IPS-18c (cell line): ENCODE results near the gene PDZD2.

Experiments used
- H3K4me3 ChIP-seq: 2 replicates; pipeline ENCODE4 v1.7.0; 2013; ENCODE audit warnings: low read depth, mild to moderate bottlenecking, low read length, moderate library complexity; ENCODE audit not compliant: insufficient read depth
- H3K9me3 ChIP-seq: one replicate; pipeline ENCODE4 v1.6.1; 2013; ENCODE audit warnings: mild to moderate bottlenecking, low read length, moderate library complexity; ENCODE audit not compliant: control insufficient read depth, insufficient read depth

The PDZD2 gene

GRCh38 chr5:31854181-31855133 lies 215.5 kb downstream of the PDZD2 start:
- H3K9me3 ChIP-seq: peaks cover 3% of the 10 kb centered on the region
- H3K4me3 ChIP-seq: peak overlapping the region; percentile 79

- H3K4me3 ChIP-seq: peak overlapping the region; percentile 79
- H3K9me3 ChIP-seq: peaks cover 3% of the 10 kb centered on the region
Measured at GRCh38 chr5:31855134-31856040, 216.5 kb downstream of the PDZD2 start.

GRCh38 chr5:31859096-31859495 lies 220.2 kb downstream of the PDZD2 start:
- no peak overlapping the region; the same call in 1 of the 2 replicates for H3K4me3 ChIP-seq
- H3K9me3 ChIP-seq: peaks cover 3% of the 10 kb centered on the region

GRCh38 chr5:31860278-31860677 lies 221.3 kb downstream of the PDZD2 start:
- H3K9me3 ChIP-seq: peaks cover 3% of the 10 kb centered on the region
- no peak overlapping the region for H3K4me3 ChIP-seq

- peaks cover 3% of the 10 kb centered on the region for H3K9me3 ChIP-seq
Measured at GRCh38 chr5:31860726-31861433, 221.9 kb downstream of the PDZD2 start.

GRCh38 chr5:31861601-31862000 lies 222.7 kb downstream of the PDZD2 start:
- H3K4me3 ChIP-seq: no peak overlapping the region
- peaks cover 3% of the 10 kb centered on the region for H3K9me3 ChIP-seq

More at GRCh38 chr5:31860726-31861433, 221.9 kb downstream of the PDZD2 start:
- H3K4me3 ChIP-seq: no peak overlapping the region

- H3K9me3 ChIP-seq: peaks cover 1% of the 10 kb centered on the region
- H3K4me3 ChIP-seq: no peak overlapping the region
Measured at GRCh38 chr5:31863991-31864411, 225.1 kb downstream of the PDZD2 start.

- H3K9me3 ChIP-seq: no peaks in the 10 kb centered on the region
Measured at GRCh38 chr5:31866166-31866565, 227.2 kb downstream of the PDZD2 start.

GRCh38 chr5:31867219-31867618 lies 228.3 kb downstream of the PDZD2 start:
- Histone ChIP-seq H3K4me3 (no peak overlapping the region), H3K9me3 (no peaks in the 10 kb centered on the region)

More at GRCh38 chr5:31866166-31866565, 227.2 kb downstream of the PDZD2 start:
- no peak overlapping the region for H3K4me3 ChIP-seq

- no peak overlapping the region for H3K4me3 ChIP-seq
- H3K9me3 ChIP-seq: no peaks in the 10 kb centered on the region
Measured at GRCh38 chr5:31880449-31880848, 241.5 kb downstream of the PDZD2 start.

GRCh38 chr5:31884896-31885295 lies 246.0 kb downstream of the PDZD2 start:
- Histone ChIP-seq H3K9me3 (no peaks in the 10 kb centered on the region), H3K4me3 (no peak overlapping the region)

GRCh38 chr5:31886206-31886605 lies 247.3 kb downstream of the PDZD2 start:
- Histone ChIP-seq H3K9me3 (no peaks in the 10 kb centered on the region), H3K4me3 (no peak overlapping the region)

- H3K9me3 ChIP-seq: no peaks in the 10 kb centered on the region
- no peak overlapping the region for H3K4me3 ChIP-seq
Measured at GRCh38 chr5:31887556-31887955, 248.6 kb downstream of the PDZD2 start.

- H3K9me3 ChIP-seq: no peaks in the 10 kb centered on the region
- no peak overlapping the region for H3K4me3 ChIP-seq
Measured at GRCh38 chr5:31888564-31888963, 249.6 kb downstream of the PDZD2 start.

- Histone ChIP-seq H3K4me3 (no peak overlapping the region), H3K9me3 (no peaks in the 10 kb centered on the region)
Measured at GRCh38 chr5:31889001-31889561, 250.2 kb downstream of the PDZD2 start.

GRCh38 chr5:31890046-31890445 lies 251.1 kb downstream of the PDZD2 start:
- no peak overlapping the region for H3K4me3 ChIP-seq
- H3K9me3 ChIP-seq: no peaks in the 10 kb centered on the region

- no peaks in the 10 kb centered on the region for H3K9me3 ChIP-seq
- H3K4me3 ChIP-seq: no peak overlapping the region
Measured at GRCh38 chr5:31894141-31894540, 255.2 kb downstream of the PDZD2 start.
